ENCODE measurements around the gene CNTN5.

The CNTN5 gene

GRCh38 chr11:99592266-99592665 lies 571.5 kb downstream of the CNTN5 start:
- no peak for DNase-seq (ENCODE audit: low read depth in 1 of 2, low spot score in 1 of 2)

- DNase-seq (ENCODE audit: low read depth in 1 of 2, low spot score in 1 of 2): no peak
These were observed 572.4 kb downstream of the CNTN5 start for GRCh38 chr11:99593197-99593596.

DNA sequence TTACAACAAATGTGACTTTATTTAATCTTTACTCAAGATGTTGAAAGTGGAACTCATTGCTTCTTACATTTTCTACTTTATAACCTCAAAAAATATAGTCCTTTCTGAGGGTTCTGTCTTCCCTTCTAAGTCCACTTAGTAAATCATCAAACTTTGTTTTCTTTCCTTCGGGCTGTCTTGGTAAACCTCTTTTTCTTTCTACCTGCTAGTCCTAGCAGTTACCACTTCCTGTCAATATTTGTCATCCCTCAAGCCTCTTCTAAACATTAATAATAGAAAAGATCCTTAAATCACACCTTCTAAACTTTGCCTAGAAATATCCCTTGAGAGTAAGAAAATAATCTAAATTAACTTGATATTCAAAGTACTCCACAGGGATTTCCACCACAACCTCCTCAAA lies 580.4 kb downstream of the CNTN5 start:
- no peak for DNase-seq (ENCODE audit: low read depth in 1 of 2, low spot score in 1 of 2)

GRCh38 chr11:99614352-99614751 lies 593.6 kb downstream of the CNTN5 start:
- DNase-seq (ENCODE audit: low read depth in 1 of 2, low spot score in 1 of 2): no peak

DNA sequence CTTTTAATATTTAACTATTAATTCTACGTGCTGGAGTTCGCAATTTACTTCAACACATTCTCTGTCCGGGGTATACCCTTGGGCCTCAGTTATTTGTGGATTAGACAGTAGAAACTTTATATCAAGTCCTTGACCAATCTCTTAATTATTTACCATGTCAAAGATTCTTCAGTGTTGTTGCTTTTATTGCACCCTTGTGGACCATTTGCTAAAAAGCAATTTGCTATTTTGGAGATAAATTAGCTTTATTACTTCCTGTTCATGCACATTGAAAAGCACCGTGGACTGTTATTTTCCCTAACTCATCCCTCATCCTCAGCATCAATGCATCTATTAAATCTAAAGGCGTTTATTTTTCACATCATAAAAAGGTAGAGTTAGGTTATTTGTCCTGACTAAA lies 609.9 kb downstream of the CNTN5 start:
- DNase-seq (ENCODE audit: low read depth in 1 of 2, low spot score in 1 of 2): no peak

GRCh38 chr11:99631618-99632017 lies 610.9 kb downstream of the CNTN5 start:
- DNase-seq (ENCODE audit: low read depth in 1 of 2, low spot score in 1 of 2): no peak

GRCh38 chr11:99632969-99633368 lies 612.2 kb downstream of the CNTN5 start:
- no peak for DNase-seq (ENCODE audit: low read depth in 1 of 2, low spot score in 1 of 2)

DNA sequence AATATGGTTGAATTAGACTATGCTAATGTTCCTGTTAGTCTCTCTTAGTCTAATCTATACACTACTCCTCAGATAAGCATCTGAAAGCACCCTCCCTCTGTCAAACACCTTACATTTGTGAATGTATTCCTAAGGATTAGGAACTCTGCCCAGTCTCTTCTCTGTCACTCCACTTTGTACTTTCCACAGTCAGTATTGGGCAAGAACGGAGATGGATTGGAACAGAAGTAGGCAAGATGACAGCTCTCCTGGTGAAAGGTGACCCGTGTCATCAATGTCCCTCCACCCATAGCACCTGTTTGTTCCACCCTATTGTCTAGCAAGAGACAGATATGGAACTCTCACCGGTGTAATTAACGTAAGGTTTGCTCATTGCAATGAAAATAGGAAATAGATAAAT lies 613.8 kb downstream of the CNTN5 start:
- no peak for DNase-seq (ENCODE audit: low read depth in 1 of 2, low spot score in 1 of 2)

DNA sequence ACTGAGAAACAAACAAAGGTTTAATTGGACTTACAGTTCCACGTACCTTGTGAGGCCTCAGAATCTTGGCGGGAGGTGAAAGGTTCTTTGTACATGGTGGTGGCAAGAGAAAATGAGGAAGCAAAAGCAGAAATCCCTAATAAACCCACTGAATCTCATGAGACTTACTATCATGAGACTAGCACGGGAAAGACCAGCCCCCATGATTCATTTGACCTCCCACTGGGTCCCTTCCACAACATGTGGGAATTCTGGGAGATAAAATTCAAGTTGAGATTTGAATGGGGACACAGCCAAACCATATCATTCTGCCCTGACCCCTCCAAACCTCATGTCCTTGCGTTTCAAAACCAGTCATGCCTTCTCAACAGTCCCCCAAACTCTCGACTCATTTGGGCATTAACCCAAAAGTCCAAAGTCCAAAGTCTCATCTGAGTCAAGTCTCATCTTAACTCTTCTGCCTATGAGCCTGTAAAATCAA lies 617.4 kb downstream of the CNTN5 start:
- no peak for DNase-seq (ENCODE audit: low read depth in 1 of 2, low spot score in 1 of 2)

- DNase-seq (ENCODE audit: low read depth in 1 of 2, low spot score in 1 of 2): no peak
These were observed 619.9 kb downstream of the CNTN5 start for GRCh38 chr11:99640671-99641070.

- DNase-seq (ENCODE audit: low read depth in 1 of 2, low spot score in 1 of 2): no peak
These were observed 625.2 kb downstream of the CNTN5 start for GRCh38 chr11:99645934-99646333.

- DNase-seq (ENCODE audit: low read depth in 1 of 2, low spot score in 1 of 2): no peak
These were observed 649.4 kb downstream of the CNTN5 start for GRCh38 chr11:99670067-99670676.

DNA sequence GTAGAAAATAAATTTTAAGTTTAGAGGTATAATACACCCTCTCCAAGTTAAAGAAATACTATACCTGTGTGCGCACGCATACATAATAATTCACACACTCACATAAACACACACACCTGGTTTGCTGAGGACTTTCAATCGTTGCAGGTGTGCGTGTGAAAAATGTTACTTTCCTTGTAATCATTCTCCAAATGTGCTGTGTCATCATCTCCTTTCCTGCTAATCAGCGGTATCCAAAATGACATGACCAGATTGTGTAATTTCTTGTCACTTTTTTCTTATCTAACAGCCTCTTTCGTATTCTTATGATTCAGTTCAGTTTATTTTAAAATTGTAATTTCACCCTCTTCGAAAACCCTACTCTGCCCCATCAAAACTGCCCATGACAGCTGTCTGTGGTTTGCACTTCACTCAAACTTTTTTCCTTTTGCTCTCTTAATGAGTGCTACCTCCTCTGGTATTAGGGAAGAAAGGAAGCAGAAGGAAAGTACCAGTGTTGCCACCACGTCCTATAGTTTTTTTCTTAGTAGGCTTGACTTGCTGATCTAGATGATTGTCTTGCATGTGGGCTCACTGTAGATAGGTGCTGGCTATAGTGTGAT lies 651.2 kb downstream of the CNTN5 start:
- no peak for DNase-seq (ENCODE audit: low read depth in 1 of 2, low spot score in 1 of 2)

- no peak for DNase-seq (ENCODE audit: low read depth in 1 of 2, low spot score in 1 of 2)
These were observed 655.5 kb downstream of the CNTN5 start for GRCh38 chr11:99676292-99676691.

DNA sequence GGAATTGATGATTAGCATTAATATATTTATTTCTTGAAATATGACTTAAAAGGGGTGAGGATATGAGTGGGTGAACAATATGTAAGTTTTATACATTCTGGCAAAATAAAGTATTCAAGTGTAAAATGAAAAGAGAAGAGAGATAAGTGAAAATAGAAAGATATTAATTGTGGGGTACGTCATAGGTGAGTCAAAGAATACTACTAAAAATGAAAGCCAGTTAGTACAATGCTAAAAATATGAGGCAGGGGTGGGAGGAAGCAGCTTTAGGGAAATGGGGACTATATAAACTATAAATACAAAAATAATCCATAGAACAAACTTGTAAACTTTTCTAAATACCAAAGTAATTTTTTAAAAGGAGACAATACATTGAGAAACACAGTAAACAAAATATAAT lies 661.4 kb downstream of the CNTN5 start:
- DNase-seq (ENCODE audit: low read depth in 1 of 2, low spot score in 1 of 2): no peak

DNA sequence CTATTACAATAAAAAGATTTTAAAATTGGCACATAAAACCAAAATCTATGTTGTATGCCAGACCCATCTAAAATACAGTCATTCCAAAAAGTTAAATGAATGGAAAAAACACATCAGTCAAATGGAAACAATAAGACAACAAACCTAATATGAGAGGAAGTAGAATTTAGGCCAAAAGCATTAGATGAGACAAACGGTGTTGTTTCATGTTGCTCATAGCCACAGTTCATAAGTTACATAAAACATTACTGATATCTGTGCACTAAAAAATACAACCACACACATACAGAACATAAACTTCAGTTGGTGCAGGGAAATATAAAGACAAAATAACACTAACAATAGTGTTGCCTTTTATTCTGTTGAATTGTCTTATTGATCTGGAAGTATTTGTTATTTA lies 661.9 kb downstream of the CNTN5 start:
- DNase-seq (ENCODE audit: low read depth in 1 of 2, low spot score in 1 of 2): no peak

GRCh38 chr11:99683933-99684332 lies 663.2 kb downstream of the CNTN5 start:
- no peak for DNase-seq (ENCODE audit: low read depth in 1 of 2, low spot score in 1 of 2)

GRCh38 chr11:99686838-99687237 lies 666.1 kb downstream of the CNTN5 start:
- DNase-seq (ENCODE audit: low read depth in 1 of 2, low spot score in 1 of 2): no peak

- no peak for DNase-seq (ENCODE audit: low read depth in 1 of 2, low spot score in 1 of 2)
These were observed 666.6 kb downstream of the CNTN5 start for GRCh38 chr11:99687320-99687719.

GRCh38 chr11:99693941-99694492 lies 673.3 kb downstream of the CNTN5 start:
- no peak for DNase-seq (ENCODE audit: low read depth in 1 of 2, low spot score in 1 of 2)

DNA sequence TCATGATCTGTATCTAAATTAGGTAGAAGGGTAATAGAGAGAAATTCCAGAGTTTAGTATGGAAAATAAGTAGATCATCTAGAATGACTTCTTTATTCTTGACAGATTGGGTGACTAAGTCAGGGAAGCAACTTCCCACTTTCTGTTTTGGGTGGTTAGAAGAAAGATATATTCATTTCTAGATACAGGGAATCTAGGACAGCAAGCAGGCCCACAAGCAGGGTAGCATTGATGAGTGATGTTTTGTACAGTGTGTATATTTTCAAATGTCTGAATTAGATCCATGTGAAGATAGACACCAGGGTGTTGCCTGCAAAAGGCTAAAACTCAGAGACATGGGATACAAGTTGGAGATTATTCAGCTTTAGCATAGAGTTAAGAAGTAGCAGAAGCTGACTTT lies 674.4 kb downstream of the CNTN5 start:
- DNase-seq (ENCODE audit: low read depth in 1 of 2, low spot score in 1 of 2): no peak

- no peak for DNase-seq (ENCODE audit: low read depth in 1 of 2, low spot score in 1 of 2)
These were observed 686.1 kb downstream of the CNTN5 start for GRCh38 chr11:99706848-99707247.
